Neutrophil (primary cell): ENCODE results near the gene EIF3K.

ENCODE experiments used
- H3K27ac ChIP-seq: fragments of 200-600 bp; sonication (generic); 2 replicates; pipeline ENCODE4 v1.5.1; 2016; ENCODE audit warnings: mild to moderate bottlenecking, moderate library complexity
- H3K27me3 ChIP-seq: fragments of 200-600 bp; sonication (generic); 2 replicates; pipeline ENCODE4 v1.6.0; 2016; ENCODE audit warnings: mild to moderate bottlenecking
- H3K36me3 ChIP-seq: fragments of 200-600 bp; sonication (generic); 2 replicates; pipeline ENCODE4 v1.5.1; 2017
- H3K4me1 ChIP-seq, 2 experiments: fragments of 200-600 bp in 1 of 2; sonication (generic) in 1 of 2; 1 replicate in 1 of 2; 2 replicates in 1 of 2; pipeline versions ENCODE4 v1.5.1 to v1.6.1; 2013 to 2016; ENCODE audit warnings: low read depth in 1 of 2, low read length in 1 of 2, mild to moderate bottlenecking in 1 of 2, moderate library complexity in 1 of 2; ENCODE audit not compliant: control insufficient read depth in 1 of 2, insufficient read depth in 1 of 2
- H3K4me3 ChIP-seq, 2 experiments: fragments of 200-600 bp in 1 of 2; sonication (generic) in 1 of 2; 1 replicate in 1 of 2; 2 replicates in 1 of 2; pipeline ENCODE4 v1.5.1; 2013 to 2016; ENCODE audit warnings: low read depth in 1 of 2, low read length in 1 of 2, mild to moderate bottlenecking in 1 of 2, moderate library complexity in 1 of 2
- H3K9me3 ChIP-seq: fragments of 200-600 bp; sonication (generic); 2 replicates; pipeline ENCODE4 v1.5.1; 2016
- CTCF ChIP-seq: fragments of 200-600 bp; sonication (generic); IDR thresholded peaks from 2 replicates; pipeline ENCODE4 v1.5.1; 2016; ENCODE audit warnings: antibody characterized with exemption

The EIF3K gene

DNA sequence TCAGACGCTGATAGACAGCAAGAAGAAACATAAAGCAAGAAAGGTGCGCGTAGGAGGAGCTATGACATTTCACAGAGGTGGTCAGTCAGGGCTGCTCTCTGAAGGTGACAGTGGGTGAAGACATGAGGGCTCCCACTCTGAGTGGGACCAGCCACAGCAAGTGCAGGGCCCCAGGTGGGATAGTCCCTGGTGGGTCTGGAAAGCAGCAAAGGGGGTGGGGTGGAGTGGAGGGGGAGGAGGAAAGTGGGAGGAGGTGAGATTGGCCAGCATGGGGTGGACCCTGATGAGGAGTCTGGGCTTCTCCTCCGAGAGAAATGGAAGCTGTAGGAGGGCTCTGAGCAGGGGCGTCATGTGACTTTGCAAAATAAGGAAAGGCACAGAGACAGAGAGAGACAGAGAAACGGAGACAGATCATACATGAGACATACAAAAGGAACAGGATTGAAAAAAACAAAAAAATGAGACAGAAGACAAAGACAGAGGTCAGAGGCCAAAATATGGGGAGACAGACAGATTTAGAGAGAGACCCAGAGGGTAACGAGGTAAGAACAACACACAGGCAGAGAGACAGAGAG is 3.9 kb upstream of the EIF3K start:
- Histone ChIP-seq H3K36me3 (peaks cover 3% of the 10 kb centered on the region), H3K27ac (no peak overlapping the region), H3K4me1 (peaks cover 19 to 24% of the 10 kb centered on the region in 2 experiments), H3K4me3 (no peak overlapping the region), H3K27me3 (no peaks in the 10 kb centered on the region), H3K9me3 (no peaks in the 10 kb centered on the region)
- TF ChIP-seq CTCF = no peak

GRCh38 chr19:38616265-38616664 is 2.7 kb upstream of the EIF3K start:
- no peak overlapping the region for H3K4me3 ChIP-seq
- H3K36me3 ChIP-seq = peaks cover 13% of the 10 kb centered on the region
- peaks cover 21 to 27% of the 10 kb centered on the region in 2 experiments for H3K4me1 ChIP-seq
- H3K27ac ChIP-seq = no peak overlapping the region
- no peaks in the 10 kb centered on the region for H3K27me3 ChIP-seq
- no peak for TF ChIP-seq CTCF
- H3K9me3 ChIP-seq = no peaks in the 10 kb centered on the region

DNA sequence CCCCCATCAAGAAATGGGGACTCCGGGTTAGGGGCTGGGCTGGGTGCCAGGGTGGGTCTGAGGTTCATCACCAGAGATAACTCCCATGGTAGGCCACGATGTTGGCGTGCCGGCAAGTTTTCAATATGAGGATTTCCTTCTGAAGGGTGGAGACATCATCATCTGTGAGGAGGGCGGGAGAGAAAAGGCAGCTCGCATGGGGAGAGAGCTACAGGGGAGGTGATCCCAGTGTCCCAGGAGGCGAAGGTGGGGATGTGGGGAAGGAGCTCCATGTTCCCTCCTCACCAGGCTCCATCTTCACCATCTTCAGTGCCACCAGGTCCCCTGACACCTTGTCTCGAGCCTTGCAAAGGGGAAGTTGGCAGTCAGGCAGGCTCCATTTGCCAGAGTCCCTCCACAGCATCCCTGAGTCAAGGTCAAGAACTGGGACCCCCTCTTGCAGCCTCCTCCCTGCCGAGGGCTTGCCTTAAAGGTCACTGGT is 1.7 kb upstream of the EIF3K start:
- Histone ChIP-seq H3K4me1 (peaks cover 21 to 27% of the 10 kb centered on the region in 2 experiments), H3K9me3 (no peaks in the 10 kb centered on the region), H3K27ac (no peak overlapping the region), H3K27me3 (no peaks in the 10 kb centered on the region), H3K4me3 (peak overlapping the region; percentile 73 to 92), H3K36me3 (peaks cover 19% of the 10 kb centered on the region)
- TF ChIP-seq CTCF = no peak

GRCh38 chr19:38617764-38618589 is 1.0 kb upstream of the EIF3K start, which contains the start of gene MAP4K1:
Gene MAP4K1, minus strand, starts transcription at chr19:38617953. Its CDS starts 58 bp downstream, at chr19:38617895.
- TF ChIP-seq CTCF = no peak
- no peaks in the 10 kb centered on the region for H3K27me3 ChIP-seq

GRCh38 chr19:38619361-38620174 is 580 bp downstream of the EIF3K start:
- Histone ChIP-seq H3K4me3 (peak overlapping the region; percentile 73 to 92), H3K27me3 (no peaks in the 10 kb centered on the region), H3K36me3 (peaks cover 39% of the 10 kb centered on the region), H3K9me3 (no peaks in the 10 kb centered on the region), H3K4me1 (peaks cover 21 to 27% of the 10 kb centered on the region in 2 experiments), H3K27ac (peak overlapping the region; percentile 85)
- TF ChIP-seq CTCF = no peak

More at GRCh38 chr19:38617764-38618589, 1.0 kb upstream of the EIF3K start, which contains the start of gene MAP4K1:
- peaks cover 24% of the 10 kb centered on the region for H3K36me3 ChIP-seq
- peak within 1 kb of the TSS; percentile 73 to 92 for H3K4me3 ChIP-seq
- H3K27ac ChIP-seq = peak within 1 kb of the TSS; percentile 85
- no peaks in the 10 kb centered on the region for H3K9me3 ChIP-seq
- peaks cover 21 to 27% of the 10 kb centered on the region in 2 experiments for H3K4me1 ChIP-seq
